GM18526 (cell line): ENCODE data around the gene CHCHD3.

Experiments
- POLR2A ChIP-seq: IDR thresholded peaks from 3 replicates; pipeline ENCODE4 v1.6.1; 2011; ENCODE audit not compliant: insufficient read length; ENCODE audit errors: extremely low read depth

The CHCHD3 gene

GRCh38 chr7:133099633-133100286 lies 17.9 kb upstream of the CHCHD3 start:
- no peak for TF ChIP-seq POLR2A

- TF ChIP-seq POLR2A, result no peak
Observed at GRCh38 chr7:133095119-133095671, 13.3 kb upstream of the CHCHD3 start.

- no peak for TF ChIP-seq POLR2A
Observed at GRCh38 chr7:133091943-133092464, 10.1 kb upstream of the CHCHD3 start.

GRCh38 chr7:133082390-133082766 lies 488 bp upstream of the CHCHD3 start:
- TF ChIP-seq POLR2A, result no peak

- no peak for TF ChIP-seq POLR2A
Observed at GRCh38 chr7:133081119-133081598, 731 bp downstream of the CHCHD3 start.

- no peak for TF ChIP-seq POLR2A
Observed at GRCh38 chr7:133079296-133079695, 2.6 kb downstream of the CHCHD3 start.

- no peak for TF ChIP-seq POLR2A
Observed at GRCh38 chr7:133077394-133077793, 4.5 kb downstream of the CHCHD3 start.

GRCh38 chr7:133076142-133076541 lies 5.7 kb downstream of the CHCHD3 start:
- TF ChIP-seq POLR2A, result no peak

GRCh38 chr7:133071506-133071905 lies 10.4 kb downstream of the CHCHD3 start:
- no peak for TF ChIP-seq POLR2A

GRCh38 chr7:133070562-133070961 lies 11.3 kb downstream of the CHCHD3 start:
- TF ChIP-seq POLR2A, result no peak

GRCh38 chr7:133065301-133065700 lies 16.6 kb downstream of the CHCHD3 start:
- TF ChIP-seq POLR2A, result no peak

GRCh38 chr7:133064082-133064820 lies 17.6 kb downstream of the CHCHD3 start:
- no peak for TF ChIP-seq POLR2A

- TF ChIP-seq POLR2A, result no peak
Observed at GRCh38 chr7:133061792-133062191, 20.1 kb downstream of the CHCHD3 start.

GRCh38 chr7:133061357-133061756 lies 20.5 kb downstream of the CHCHD3 start:
- TF ChIP-seq POLR2A, result no peak

GRCh38 chr7:133060004-133060403 lies 21.9 kb downstream of the CHCHD3 start:
- TF ChIP-seq POLR2A, result no peak

- TF ChIP-seq POLR2A, result no peak
Observed at GRCh38 chr7:133059263-133059662, 22.6 kb downstream of the CHCHD3 start.
